Measurements from ENCODE around the gene OR2B6.
"Not testable (repeated sequence)": the region's sequence is repeated elsewhere in the genome, so short reads cannot be mapped to it uniquely, and the experiment has no call there.

OR2B6 gene

GRCh38 chr6:27956941-27957340 lies at the start of gene OR2B6:
Gene OR2B6, plus strand, starts transcription at chr6:27957241. Its CDS starts 0 bp downstream, at chr6:27957241.
- DNase-seq = no peak

- DNase-seq = no peak
Observed at GRCh38 chr6:27908017-27908416, 49.0 kb upstream of the OR2B6 start.

- DNase-seq = no peak
Observed at GRCh38 chr6:27911956-27912446, 45.0 kb upstream of the OR2B6 start, which contains the start of gene OR2B2. Gene OR2B2, minus strand, starts transcription at chr6:27912396. Its CDS starts 77 bp downstream, at chr6:27912319.

- no peak for DNase-seq
Observed at GRCh38 chr6:27922949-27923348, 34.1 kb upstream of the OR2B6 start.

- no peak for DNase-seq
Observed at GRCh38 chr6:27924179-27924578, 32.9 kb upstream of the OR2B6 start.

- DNase-seq = not testable (repeated sequence)
Observed at GRCh38 chr6:27928041-27928440, 29.0 kb upstream of the OR2B6 start.

GRCh38 chr6:27929930-27930329 lies 27.1 kb upstream of the OR2B6 start:
- DNase-seq = not testable (repeated sequence)

GRCh38 chr6:27931209-27931608 lies 25.8 kb upstream of the OR2B6 start:
- no peak for DNase-seq

- DNase-seq = no peak
Observed at GRCh38 chr6:27940766-27941165, 16.3 kb upstream of the OR2B6 start.

GRCh38 chr6:27943072-27943471 lies 14.0 kb upstream of the OR2B6 start:
- DNase-seq = not testable (repeated sequence)

- DNase-seq = no peak
Observed at GRCh38 chr6:27948237-27948636, 8.8 kb upstream of the OR2B6 start.

- no peak for DNase-seq
Observed at GRCh38 chr6:27951040-27951439, 6.0 kb upstream of the OR2B6 start.

GRCh38 chr6:27957516-27957915 lies 475 bp downstream of the OR2B6 start:
- no peak for DNase-seq

GRCh38 chr6:27962506-27962905 lies 5.5 kb downstream of the OR2B6 start:
- no peak for DNase-seq

GRCh38 chr6:27966044-27966443 lies 9.0 kb downstream of the OR2B6 start:
- no peak for DNase-seq

GRCh38 chr6:27966816-27967426 lies 9.9 kb downstream of the OR2B6 start:
- no peak for DNase-seq

GRCh38 chr6:27970444-27970843 lies 13.4 kb downstream of the OR2B6 start:
- no peak for DNase-seq

- DNase-seq = no peak
Observed at GRCh38 chr6:27972750-27973149, 15.7 kb downstream of the OR2B6 start.

- no peak for DNase-seq
Observed at GRCh38 chr6:27977387-27977786, 20.3 kb downstream of the OR2B6 start.

- DNase-seq = no peak
Observed at GRCh38 chr6:27978705-27979104, 21.7 kb downstream of the OR2B6 start.

- DNase-seq = no peak
Observed at GRCh38 chr6:27980111-27980510, 23.1 kb downstream of the OR2B6 start.

GRCh38 chr6:27986928-27987725 lies 30.1 kb downstream of the OR2B6 start:
- no peak for DNase-seq

- no peak for DNase-seq
Observed at GRCh38 chr6:27994616-27995015, 37.6 kb downstream of the OR2B6 start.

- DNase-seq = no peak
Observed at GRCh38 chr6:28000351-28001045, 43.5 kb downstream of the OR2B6 start.

Measured in suppressor macrophage treated with lipopolysaccharide for 1 hour (primary cell).